ENCODE results near the gene PDE6H. TPM values are rescaled to one million over a fixed set of nuclear protein-coding genes. Genes with fewer than 3 reads are reported as not detected.
A peak's percentile ranks its signal among the peaks of the same experiment; 100 is the strongest.

PDE6H gene
- total RNA-seq, 4 donors from 2014 or later, result not detected

DNA sequence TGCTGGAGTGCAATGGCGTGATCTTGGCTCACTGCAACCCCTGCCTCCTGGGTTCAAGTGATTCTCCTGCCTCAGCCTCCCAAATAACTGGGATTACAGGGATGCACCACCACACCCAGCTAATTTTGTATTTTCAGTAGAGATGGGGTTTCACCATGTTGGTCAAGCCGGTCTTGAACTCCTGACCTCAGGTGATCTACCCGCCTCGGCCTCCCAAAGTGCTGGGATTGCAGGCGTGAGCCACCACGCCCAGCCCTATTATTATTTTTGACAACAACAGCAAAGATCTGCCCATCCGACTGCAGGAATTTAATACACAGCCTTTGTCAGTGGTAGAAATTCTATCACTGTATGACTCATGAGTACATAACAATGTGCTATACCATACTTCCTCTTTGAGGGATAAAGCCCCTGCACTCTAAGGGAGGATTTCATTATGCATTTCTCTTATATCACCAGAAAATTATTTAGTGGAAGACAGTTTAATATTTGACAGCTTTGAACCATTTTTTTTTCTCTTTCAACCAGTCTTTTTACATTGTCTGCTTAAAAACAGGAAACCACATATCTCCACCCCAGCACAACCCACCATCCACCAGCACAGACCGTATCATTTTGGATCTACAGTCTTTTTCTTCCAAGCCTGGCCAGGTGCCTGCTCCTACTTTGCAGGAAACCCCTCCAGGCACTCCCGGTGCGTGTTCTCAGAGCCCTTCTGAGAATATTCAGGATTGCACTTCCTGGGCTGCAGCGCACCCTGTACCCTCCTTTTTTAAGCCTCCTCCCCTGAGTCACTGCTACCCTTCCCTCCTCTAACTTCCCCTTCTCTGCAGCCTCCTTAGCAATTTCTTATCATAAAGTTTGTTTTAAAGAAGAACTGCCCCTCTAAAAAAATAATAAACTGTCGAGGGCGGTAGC is 12.0 kb upstream of the PDE6H start:
- Histone ChIP-seq H3K9me3 (no peaks in the 10 kb centered on the region), H3K27me3 (no peaks in the 10 kb centered on the region), H3K4me3 (peak overlapping the region; percentile 26 to 61 (median 46)), H3K27ac (peak overlapping the region; percentile 78 to 87 (median 82)), H3K4me1 (peaks cover 0 to 44% (median 0%) of the 10 kb centered on the region in 3 donors), H3K36me3 (no peaks in the 10 kb centered on the region)
- intact Hi-C loops (cut with DNase I), result no loop called here
- DNase-seq, result no peak
- WGBS, 2 donors, result 17 to 26% methylated on average over 12 to 13 of the region's 13 CpGs
- TF ChIP-seq, protein P1, sequence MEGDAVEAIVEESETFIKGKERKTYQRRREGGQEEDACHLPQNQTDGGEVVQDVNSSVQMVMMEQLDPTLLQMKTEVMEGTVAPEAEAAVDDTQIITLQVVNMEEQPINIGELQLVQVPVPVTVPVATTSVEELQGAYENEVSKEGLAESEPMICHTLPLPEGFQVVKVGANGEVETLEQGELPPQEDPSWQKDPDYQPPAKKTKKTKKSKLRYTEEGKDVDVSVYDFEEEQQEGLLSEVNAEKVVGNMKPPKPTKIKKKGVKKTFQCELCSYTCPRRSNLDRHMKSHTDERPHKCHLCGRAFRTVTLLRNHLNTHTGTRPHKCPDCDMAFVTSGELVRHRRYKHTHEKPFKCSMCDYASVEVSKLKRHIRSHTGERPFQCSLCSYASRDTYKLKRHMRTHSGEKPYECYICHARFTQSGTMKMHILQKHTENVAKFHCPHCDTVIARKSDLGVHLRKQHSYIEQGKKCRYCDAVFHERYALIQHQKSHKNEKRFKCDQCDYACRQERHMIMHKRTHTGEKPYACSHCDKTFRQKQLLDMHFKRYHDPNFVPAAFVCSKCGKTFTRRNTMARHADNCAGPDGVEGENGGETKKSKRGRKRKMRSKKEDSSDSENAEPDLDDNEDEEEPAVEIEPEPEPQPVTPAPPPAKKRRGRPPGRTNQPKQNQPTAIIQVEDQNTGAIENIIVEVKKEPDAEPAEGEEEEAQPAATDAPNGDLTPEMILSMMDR (IDR thresholded peaks at IDR 0.05), result no peak
- TF ChIP-seq POLR2A (IDR thresholded peaks at IDR 0.05), result no peak

DNA sequence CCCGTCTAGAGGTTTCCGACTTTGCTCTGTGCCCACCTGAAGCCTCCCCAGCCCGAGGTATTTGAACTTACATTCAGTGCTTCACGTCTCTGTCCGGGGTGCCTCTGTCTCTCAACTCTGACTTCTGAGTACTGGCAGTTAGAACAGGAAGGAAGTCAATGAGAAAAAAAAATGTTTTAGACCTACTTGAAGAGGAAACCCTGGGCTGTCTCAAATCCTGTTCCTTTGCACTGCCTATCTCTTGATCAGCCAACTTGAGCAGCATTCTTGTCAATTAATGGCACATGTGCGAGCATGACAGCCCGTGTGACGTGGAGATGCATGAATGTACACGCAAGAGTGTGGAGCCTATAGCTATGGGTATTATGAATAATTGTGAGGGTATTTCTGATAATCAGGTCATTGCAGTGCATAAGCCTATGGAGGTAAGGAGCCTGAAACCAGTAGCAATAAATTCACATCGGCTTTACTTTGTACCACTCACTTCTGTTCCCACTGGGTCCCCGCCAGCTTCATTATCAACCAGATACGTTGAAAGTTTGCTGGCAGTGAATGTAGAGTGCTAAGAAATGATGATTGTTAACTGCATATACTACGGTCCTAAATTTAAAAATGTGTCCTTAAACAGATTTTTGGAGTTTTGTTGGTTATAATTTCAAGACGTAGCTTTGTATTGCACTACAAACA is 11.2 kb upstream of the PDE6H start, which contains the start of gene ARHGDIB:
ARHGDIB (minus strand) TSS at position 136 of the 687 bp plus-strand sequence. CDS start 10,889 bp downstream, outside the sequence.
- intact Hi-C loops (cut with DNase I), result no loop called here
- H3K27me3 ChIP-seq, result no peaks in the 10 kb centered on the region
- H3K27ac ChIP-seq, result peak within 1 kb of the TSS; percentile 78 to 87 (median 82)
- H3K9me3 ChIP-seq, result no peaks in the 10 kb centered on the region
- no peaks in the 10 kb centered on the region for H3K36me3 ChIP-seq
- H3K4me1 ChIP-seq, result peaks cover 0 to 39% (median 0%) of the 10 kb centered on the region in 3 donors
- 17 to 24% methylated on average over 13 to 14 of the region's 14 CpGs for WGBS, 2 donors
- TF ChIP-seq, protein P1 (IDR thresholded peaks at IDR 0.05), result no peak
- TF ChIP-seq POLR2A (IDR thresholded peaks at IDR 0.05), result peak in 2 of 4 donors; percentile 54 to 65
- DNase-seq, result no peak
- peak within 1 kb of the TSS; percentile 26 to 61 (median 46) for H3K4me3 ChIP-seq

DNA sequence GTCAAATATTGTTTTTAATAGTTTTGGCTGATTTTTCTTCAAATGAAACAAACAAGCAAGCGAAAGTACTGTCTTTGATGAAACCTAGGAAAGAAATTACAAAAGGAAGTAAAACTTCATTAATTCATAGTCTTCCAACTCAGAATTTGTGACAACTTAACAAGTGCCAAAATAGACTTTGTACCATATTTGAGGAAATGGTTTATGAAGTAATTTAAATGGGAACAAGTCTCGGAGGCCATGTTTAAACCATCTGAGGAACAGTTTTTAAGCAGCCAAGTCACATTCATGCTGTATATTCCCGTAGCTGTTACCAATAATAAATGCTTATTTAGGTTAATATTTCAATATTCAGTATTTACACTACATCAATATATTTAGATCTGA is 10.7 kb upstream of the PDE6H start:
- DNase-seq, result no peak
- Histone ChIP-seq H3K4me1 (peaks cover 0 to 34% (median 0%) of the 10 kb centered on the region in 3 donors), H3K4me3 (peak overlapping the region in 2 of 4 donors; percentile 44 to 61), H3K9me3 (no peaks in the 10 kb centered on the region), H3K36me3 (no peaks in the 10 kb centered on the region), H3K27me3 (no peaks in the 10 kb centered on the region), H3K27ac (peak overlapping the region; percentile 78 to 87 (median 82))
- WGBS, 2 donors, result 70 to 72% methylated on average over 3 of the region's 3 CpGs
- TF ChIP-seq POLR2A (IDR thresholded peaks at IDR 0.05), result no peak
- TF ChIP-seq, protein P1 (IDR thresholded peaks at IDR 0.05), result no peak
- intact Hi-C loops (cut with DNase I), result no loop called here

DNA sequence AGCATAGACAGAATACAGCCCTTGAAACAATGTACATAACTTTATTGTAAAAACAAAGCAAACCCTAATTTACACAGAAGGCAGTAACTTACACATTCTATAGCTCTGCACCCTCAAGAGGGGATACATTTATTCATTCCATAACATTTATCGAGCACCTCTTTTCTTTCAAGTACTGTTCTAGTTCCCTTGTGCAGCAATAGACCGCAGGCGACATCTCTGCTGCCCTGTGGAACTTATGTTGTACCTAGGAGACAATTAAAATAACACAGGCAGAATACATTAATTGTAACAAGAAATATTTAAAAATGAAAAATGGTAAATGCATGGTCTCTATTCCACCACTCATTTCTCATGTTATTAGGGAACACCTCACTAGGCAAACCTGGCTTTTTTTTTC is 10.0 kb upstream of the PDE6H start:
- no peak overlapping the region for H3K4me3 ChIP-seq
- H3K9me3 ChIP-seq, result no peaks in the 10 kb centered on the region
- no peak for TF ChIP-seq POLR2A (IDR thresholded peaks at IDR 0.05)
- TF ChIP-seq, protein P1 (IDR thresholded peaks at IDR 0.05), result no peak
- H3K27ac ChIP-seq, result peak overlapping the region in 3 of 4 donors; percentile 50 to 87 (median 78)
- peaks cover 0 to 27% (median 0%) of the 10 kb centered on the region in 3 donors for H3K4me1 ChIP-seq
- H3K36me3 ChIP-seq, result no peaks in the 10 kb centered on the region
- no peak for DNase-seq
- H3K27me3 ChIP-seq, result no peaks in the 10 kb centered on the region
- 85 to 92% methylated on average over 3 of the region's 3 CpGs for WGBS, 2 donors
- intact Hi-C loops (cut with DNase I), result no loop called here
